HG03108 (cell line): ENCODE data around the gene SH3RF1.
"Not testable (repeated sequence)": the region's sequence is repeated elsewhere in the genome, so short reads cannot be mapped to it uniquely, and the experiment has no call there.

Source experiments
- ATAC-seq: cut with Tn5 transposase; IDR thresholded peaks from one replicate; pipeline ENCODE4 v1.9.1; 2021; ENCODE audit warnings: moderate library complexity; ENCODE audit not compliant: unreplicated experiment

The SH3RF1 gene

DNA sequence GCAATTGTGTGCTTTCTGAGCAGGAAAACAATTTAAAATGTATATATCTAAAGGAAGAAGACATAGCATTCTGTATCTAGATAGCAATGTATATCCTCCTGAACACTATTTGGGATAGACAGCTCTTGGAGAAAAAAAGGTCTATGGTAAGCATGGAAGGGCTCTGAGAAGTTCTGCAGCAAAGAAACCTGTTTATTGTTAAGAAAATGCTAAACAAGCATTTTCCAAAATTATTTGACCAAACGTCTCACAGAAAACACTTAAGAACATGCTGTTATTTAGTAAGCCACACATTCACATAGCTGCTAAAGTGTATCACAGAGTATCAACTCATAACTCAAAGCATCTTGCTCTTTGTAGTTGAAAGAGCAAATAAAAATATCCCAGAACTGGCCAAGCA is 67.9 kb downstream of the SH3RF1 start:
- no peak for ATAC-seq

DNA sequence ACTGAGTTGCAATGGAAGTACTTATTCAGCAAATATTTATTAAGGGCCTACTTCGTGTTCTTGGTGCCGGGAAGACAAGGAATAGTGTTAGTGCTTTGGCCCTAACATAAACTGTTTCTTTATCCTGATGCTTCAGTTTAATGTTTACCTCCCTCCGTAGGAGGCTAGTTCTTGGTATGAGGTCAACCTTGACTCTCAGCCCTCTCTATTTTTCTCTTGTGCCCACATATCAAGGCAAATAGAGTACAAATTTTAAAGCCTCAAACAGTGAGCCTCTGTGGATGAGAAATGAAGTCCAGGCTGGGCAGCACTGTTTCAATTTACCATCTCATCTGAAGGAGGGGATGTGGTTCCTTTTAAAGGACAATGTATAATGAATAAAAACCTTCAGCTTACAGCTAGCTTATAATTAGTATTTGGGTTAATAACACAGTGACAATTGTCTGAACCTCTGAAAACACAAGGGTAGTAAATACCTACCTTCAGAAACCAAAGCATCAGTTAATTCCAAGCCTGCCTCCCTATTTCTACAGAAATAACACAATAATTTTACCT is 68.5 kb downstream of the SH3RF1 start:
- no peak for ATAC-seq

DNA sequence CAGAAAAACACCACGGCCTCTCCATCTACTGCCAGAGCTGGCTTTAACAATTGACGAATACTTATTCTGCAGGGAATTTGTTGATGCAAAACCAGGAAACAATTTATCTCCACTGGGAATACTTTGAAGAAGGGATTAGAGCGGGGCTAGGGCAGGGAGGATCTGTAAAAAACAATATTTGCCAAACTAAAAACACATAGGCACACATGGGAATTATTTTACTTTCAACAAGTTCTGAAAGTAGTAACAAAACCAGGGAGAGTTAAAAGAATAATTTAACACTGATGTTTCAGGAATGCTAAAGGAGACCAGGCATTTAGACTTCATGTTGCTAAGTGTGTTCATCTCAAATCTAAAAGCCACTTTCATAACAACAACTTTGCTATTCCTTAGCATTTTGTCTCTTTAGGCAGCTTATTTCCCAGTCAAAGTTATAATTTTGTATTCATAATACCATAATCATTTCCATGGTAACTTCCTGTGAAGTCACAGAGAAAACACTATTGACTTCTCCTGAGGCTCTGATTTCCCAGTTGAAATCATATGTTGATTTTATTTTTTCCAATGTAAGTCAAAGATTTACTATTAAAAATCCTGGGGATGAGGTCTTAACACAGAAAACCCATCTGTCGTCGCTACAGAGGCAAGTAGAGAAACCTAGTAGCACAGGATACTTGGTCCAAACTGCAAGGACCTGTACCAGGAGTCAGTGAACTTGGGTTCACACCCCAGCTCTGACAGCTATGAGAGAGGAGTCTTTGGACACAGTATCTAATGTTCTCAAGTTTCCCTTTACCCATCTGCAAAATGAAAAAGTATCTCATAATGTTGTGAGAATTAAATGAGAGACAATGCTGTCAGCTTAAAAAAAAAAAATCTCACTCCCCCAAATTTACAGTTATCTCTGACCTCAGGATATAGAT is 69.3 kb downstream of the SH3RF1 start:
- no peak for ATAC-seq

GRCh38 chr4:169200361-169201030 is 70.3 kb downstream of the SH3RF1 start:
- ATAC-seq, result no peak

GRCh38 chr4:169199184-169199583 is 71.6 kb downstream of the SH3RF1 start:
- no peak for ATAC-seq

DNA sequence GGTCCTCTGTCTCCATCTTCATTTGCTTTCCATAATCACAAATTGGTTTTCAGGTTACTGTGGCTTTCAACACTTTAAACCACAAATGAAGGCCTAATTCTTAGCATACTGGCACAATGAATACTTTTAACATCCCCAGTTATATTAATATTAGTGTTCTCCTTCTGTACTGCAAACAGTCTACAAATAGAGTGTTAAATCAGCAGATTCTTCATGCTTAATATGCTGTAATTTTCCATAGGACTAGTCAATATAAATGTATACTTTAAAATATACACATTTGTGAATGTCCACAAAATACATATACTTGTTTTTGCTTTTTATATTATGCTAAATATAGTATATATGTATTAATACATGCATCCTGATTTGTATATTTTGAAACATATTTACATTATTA is 72.6 kb downstream of the SH3RF1 start:
- no peak for ATAC-seq

DNA sequence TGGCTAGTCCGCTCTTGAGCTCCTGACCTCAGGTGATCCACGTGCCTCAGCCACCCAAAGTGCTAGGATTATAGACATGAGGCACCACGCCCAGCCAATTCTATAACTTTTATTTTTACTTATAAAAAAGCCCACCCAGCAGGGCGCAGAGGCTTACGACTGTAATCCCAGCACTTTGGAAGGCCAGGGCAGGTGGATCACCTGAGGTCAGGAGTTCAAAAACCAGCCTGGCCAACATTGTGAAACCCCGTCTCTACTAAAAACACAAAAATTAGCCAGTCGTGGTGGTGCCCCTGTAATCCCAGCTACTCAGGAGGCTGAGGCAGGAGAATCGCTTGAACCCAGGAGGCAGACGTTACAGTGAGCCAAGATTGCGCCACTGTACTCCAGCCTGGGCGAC is 73.5 kb downstream of the SH3RF1 start:
- not testable (repeated sequence) for ATAC-seq

DNA sequence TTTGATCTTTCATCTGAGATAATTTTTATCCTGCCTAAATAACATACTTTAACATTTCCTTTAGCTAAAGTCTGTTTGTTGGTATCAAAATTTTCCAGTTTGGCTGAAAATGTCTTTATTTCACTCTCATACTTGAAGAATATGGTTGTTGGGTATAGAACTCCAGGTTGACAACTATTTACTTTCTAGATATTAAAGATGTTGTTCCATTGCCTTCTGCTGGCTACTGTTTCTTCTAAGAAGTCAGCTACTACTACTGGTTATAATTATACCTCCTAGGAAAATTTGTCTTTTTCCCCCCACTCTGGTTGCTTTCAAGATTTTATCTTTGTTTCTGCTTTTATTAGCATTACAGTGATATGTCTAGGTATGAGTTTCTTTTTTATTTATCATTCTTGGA is 75.7 kb downstream of the SH3RF1 start:
- no peak for ATAC-seq

DNA sequence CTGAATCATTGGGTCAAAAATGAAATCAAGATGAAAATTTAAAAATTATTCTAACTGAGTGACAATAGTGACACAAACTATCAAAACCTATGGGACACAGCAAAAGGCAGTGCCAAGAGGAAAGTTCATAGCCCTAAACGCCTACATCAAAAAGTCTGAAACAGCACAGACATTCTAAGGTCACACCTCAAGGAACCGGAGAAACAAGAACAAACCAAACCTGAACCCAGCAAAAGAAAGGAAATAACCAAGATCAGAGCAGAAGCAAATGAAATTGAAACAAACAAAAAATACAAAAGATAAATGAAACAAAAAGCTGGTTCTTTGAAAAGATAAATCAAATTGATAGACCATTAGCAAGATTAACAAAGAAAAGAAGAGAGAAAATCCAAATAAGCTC is 80.8 kb downstream of the SH3RF1 start:
- ATAC-seq, result not testable (repeated sequence)

DNA sequence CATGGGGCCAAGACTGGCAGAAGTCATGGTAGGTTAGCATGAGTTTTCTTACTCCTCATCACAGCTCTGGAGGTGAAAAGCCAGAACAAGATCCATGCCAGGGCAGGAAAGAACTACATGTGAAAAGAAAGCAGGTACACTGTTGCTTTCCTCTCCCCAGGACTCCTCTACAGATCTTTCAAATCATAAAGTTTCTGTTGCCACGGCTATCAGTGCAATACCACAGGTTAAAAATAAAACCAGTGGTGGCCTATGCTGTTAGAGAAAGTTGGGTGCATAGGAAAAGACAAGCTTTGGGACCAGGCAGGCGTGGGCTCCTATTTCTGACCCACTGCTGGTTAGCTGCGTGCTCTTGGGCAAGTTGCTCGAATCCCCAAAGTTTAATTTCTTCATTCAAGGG is 81.4 kb downstream of the SH3RF1 start:
- peak; percentile 96 for ATAC-seq

GRCh38 chr4:169188204-169188603 is 82.6 kb downstream of the SH3RF1 start:
- no peak for ATAC-seq

DNA sequence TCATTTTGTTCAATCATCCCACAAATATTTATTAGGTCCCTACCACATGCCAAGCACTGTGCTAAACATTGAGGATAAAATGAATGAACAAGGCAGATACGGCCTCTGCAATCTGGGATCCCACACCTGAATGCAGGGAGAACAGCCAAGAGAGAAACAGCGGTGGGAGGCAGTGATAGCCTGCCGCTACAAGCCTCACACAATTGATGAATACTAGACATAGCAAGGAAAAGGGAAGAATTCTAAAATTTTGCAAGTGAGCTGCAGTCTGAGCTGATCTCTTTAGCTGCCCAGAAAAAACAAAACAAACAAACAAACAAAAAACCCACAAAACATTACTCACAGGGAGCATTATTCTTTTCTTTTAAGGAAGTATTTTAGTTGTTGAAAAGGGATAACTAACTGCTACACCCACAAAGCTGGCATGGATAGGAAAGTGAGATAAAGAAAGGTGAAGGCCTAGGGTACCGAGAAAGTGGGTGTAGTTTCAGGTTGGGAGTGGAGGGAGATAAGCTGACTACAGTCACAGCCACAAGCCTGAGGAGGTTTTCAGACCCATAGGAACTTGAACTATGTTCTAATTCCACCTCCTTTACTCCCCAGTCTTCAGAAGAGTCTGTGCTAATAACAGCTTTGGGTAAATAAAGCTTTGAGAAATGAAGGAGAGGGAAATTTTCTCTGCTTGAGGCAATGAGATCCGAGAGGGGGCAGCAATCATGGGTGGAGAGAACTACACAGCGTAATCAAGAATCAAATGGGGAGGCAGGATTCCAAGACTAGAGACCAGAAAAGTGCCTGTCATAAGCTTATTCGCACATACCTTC is 85.4 kb downstream of the SH3RF1 start:
- no peak for ATAC-seq

DNA sequence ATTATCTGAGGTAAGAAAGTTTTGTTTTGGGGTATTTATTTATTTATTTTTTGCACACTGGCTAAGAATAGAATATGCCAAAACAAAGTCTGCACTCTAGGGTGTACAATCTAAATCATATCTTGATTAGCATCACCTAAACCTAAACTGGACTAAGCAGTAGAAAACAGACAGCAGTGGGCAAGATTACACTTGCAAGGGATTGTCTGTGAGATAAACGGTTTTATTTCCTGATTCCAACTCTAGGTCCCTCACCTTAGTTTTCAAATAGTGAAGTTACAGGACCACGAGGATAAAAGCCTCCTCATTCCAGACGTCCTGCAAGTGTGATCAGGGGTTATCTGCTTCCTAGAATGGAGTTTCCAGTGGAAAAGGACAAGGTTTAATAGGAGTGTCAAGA is 86.1 kb downstream of the SH3RF1 start:
- ATAC-seq, result no peak

DNA sequence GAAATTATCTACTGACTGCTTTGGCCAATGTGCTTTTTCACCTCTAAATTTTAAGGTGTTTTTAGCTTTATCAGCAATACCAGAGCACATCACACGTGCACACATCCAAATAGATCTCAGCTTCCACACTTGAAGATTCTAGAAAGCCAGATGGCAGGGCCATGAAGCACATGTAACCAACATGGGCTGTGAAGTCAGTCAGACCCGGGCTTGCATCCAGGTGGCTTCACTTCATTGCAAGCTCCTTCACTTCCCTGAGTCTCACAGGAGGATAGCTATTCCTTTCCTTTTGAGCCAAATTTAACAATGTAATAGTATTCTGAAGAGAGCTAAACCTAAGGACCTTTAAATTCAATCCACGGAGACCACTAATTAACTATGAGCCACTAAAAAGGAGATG is 86.5 kb downstream of the SH3RF1 start:
- ATAC-seq, result no peak

GRCh38 chr4:169183581-169183980 is 87.2 kb downstream of the SH3RF1 start:
- no peak for ATAC-seq

DNA sequence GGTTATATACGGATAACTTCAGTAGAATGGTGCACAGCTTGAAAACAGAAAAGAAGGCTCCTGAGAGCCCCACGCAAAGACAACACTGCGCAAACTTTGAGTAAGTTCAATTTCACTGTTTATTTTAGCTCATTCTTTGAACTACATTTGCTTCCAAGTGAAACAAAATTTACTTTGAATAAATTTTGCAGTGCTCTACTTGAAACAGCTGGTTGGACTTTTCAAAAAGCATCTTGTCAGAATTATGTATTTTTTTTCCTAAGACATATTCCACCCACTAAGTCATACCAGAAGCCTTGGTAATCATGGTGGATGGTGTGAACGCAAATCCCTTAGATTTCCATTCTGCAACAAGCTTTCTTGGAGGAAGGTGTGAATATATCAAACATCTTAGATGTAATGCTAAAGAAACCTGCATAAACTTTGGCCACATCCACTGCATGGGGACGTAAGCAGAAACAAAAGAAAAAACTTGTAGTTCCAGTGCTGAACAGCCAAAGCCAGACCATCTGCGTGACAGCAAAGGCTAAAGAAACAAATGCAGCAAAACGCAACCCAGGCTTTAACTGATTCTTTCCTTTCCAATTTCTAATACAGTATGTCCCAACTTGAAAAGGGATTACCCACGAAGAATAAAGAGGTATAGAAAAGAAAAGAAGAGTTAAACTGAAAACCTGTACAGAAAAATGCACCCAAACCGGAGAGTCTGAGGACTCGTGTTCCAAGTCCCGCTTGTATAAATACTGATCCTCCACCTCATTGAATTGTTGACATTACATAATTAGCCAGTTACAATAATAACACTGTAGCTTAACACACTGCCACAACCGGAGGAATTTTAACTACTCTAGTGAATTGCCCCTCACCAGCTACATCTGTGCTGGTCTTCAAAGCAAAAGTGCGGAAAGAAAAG is 90.9 kb downstream of the SH3RF1 start:
- no peak for ATAC-seq

- not testable (repeated sequence) for ATAC-seq
These were observed 92.7 kb downstream of the SH3RF1 start for GRCh38 chr4:169178092-169178491.

DNA sequence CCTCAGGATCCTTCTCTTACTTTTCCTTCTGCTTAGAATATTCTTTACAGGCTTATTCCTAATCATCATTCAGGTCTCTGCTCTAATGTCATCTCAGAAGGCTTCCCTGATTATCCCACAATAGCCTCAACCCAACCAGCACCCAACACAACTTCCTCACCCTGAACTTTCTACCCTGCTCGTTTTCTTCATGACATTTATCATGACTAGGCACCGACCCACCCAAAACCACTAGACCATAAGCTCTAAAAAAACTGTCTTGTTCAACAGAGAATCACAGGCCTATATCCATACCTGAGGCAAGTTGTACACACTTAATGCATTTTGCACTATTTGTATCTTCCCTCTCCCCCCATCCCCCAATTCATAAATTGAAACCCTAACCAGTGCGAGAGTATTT is 95.3 kb downstream of the SH3RF1 start:
- no peak for ATAC-seq

GRCh38 chr4:169175035-169175434 is 95.7 kb downstream of the SH3RF1 start:
- no peak for ATAC-seq

DNA sequence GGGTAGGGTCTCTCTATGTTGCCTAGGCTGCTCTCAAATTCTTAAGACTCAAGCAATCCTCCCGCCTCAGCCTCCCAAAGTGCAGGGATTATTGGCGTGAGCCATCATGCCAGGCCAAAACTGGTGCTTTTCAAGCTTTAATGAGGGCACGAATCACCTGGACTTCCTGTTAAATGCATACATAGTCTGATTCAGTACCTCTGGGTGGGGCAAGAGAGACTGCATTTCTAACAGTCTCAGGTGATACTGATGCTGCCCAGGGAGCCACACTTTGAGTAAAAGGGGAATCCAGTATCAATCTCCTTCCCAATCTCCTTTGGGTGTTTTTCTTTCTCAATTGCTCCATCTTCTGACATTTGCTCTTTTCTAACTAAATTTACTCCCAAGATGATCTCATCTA is 96.5 kb downstream of the SH3RF1 start:
- ATAC-seq, result no peak
